Measurements from ENCODE around the gene SLC25A21. TPM values are rescaled to one million over a fixed set of nuclear protein-coding genes. Genes with fewer than 3 reads are reported as not detected.
A peak's percentile ranks its signal among the peaks of the same experiment; 100 is the strongest.

Gene SLC25A21
- total RNA-seq, 1 experiment from 2014 or later: 7.1 TPM

DNA sequence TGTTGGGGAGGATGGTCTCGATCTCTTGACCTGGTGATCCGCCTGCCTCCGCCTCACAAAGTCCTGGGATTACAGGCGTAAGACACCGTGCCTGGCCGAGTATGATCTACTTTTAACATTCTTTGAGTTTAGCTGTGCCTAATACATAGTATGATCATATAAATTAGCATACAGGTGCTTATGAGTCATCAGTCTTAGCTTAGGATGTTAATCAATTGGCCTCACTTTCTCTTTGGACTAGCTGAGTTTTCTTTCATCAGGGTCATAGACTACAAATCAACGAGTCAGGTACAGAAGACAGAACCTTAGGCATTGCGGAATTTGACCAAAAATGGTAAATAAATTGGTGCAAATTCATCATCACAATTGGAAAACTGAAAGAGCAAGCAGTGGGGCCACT is 2.2 kb downstream of the SLC25A21 start:
- Histone ChIP-seq H3K79me1 (ENCODE audit: insufficient read depth, low read depth, low read length, poor library complexity, severe bottlenecking) (no peaks in the 10 kb centered on the region), H4K91ac (ENCODE audit: insufficient read length, low read depth, low read length) (no peak overlapping the region), H2BK12ac (ENCODE audit: insufficient read length, low read depth, low read length) (no peak overlapping the region), H3K18ac (ENCODE audit: insufficient read length, low read depth, low read length) (no peak overlapping the region), H2AFZ (ENCODE audit: low read length) (no peak overlapping the region), H3K14ac (ENCODE audit: insufficient read depth, low read length) (no peak overlapping the region), H2BK5ac (ENCODE audit: insufficient read length, low read length) (no peak overlapping the region), H4K5ac (ENCODE audit: insufficient read length, low read depth, low read length) (no peak overlapping the region), H3K27me3 (ENCODE audit: insufficient read depth, low read length) (no peaks in the 10 kb centered on the region), H3T11ph (ENCODE audit: low read length) (no peak overlapping the region), H3K4me1 (ENCODE audit: insufficient read depth, low read length) (peaks cover 17% of the 10 kb centered on the region; the same call in 1 of the 2 replicates), H4K20me1 (ENCODE audit: control insufficient read depth, insufficient read depth, insufficient read length) (no peaks in the 10 kb centered on the region), H3K4ac (ENCODE audit: low read depth, low read length) (no peak overlapping the region), H3K4me2 (ENCODE audit: insufficient read depth, insufficient read length, low read length) (no peak overlapping the region), H3K27ac (ENCODE audit: insufficient read length, low read depth, low read length) (no peak overlapping the region), H3K23me2 (ENCODE audit: insufficient read length, low read depth, low read length, poor library complexity, severe bottlenecking) (peaks cover 6% of the 10 kb centered on the region), H3K9ac (ENCODE audit: extremely low read depth, insufficient read length, low read length) (no peak overlapping the region), H3K23ac (ENCODE audit: insufficient read length, low read depth, low read length) (no peak overlapping the region), H3K56ac (ENCODE audit: insufficient read length, low read depth, low read length) (no peak overlapping the region), H4K8ac (replicated peaks; ENCODE audit: insufficient read length, low read depth, low read length) (no peak overlapping the region), H2BK15ac (ENCODE audit: low read depth, low read length) (no peak overlapping the region), H2BK120ac (ENCODE audit: low read depth, low read length, poor library complexity, severe bottlenecking) (no peak overlapping the region), H2BK20ac (ENCODE audit: low read depth, low read length, poor library complexity, severe bottlenecking) (no peak overlapping the region), H3K9me3 (ENCODE audit: control insufficient read depth, low read depth, low read length) (no peaks in the 10 kb centered on the region), H2AK5ac (ENCODE audit: insufficient read length, low read length) (no peak overlapping the region), H3K79me2 (ENCODE audit: insufficient read depth, low read length) (peaks cover 3% of the 10 kb centered on the region; the same call in 1 of the 2 replicates)
- no peaks in the 10 kb centered on the region; a peak in 1 of 5 replicates for H3K9me3 Mint-ChIP-seq
- DNase-seq: no peak
- no peak for TF ChIP-seq CTCF (conservative IDR thresholded peaks at IDR 0.05)
- H3K36me3 Mint-ChIP-seq (ENCODE audit: insufficient read depth in 1 of 3, low read depth in 3 of 3): peaks cover 0 to 4% (median 0%) of the 10 kb centered on the region in 3 experiments; a peak in 4 of 7 replicates
- WGBS (ENCODE audit: extremely low coverage, insufficient read length, low lambda C conversion rate): no CpG with 5 or more reads among the region's 8 CpGs
- peak overlapping the region in 1 of 2 experiments; percentile 11; a peak in 1 of 5 replicates for H3K4me3 Mint-ChIP-seq
- peaks cover 52 to 69% of the 10 kb centered on the region in 2 experiments for H3K4me1 Mint-ChIP-seq
- H3K27ac Mint-ChIP-seq: no peak overlapping the region
- H3K27me3 Mint-ChIP-seq (ENCODE audit: low read depth): no peaks in the 10 kb centered on the region

All from H9 (cell line).